ENCODE measurements around the gene ZNF862. TPM values are rescaled to one million over a fixed set of nuclear protein-coding genes. Genes with fewer than 3 reads are reported as not detected.
A peak's percentile ranks its signal among the peaks of the same experiment; 100 is the strongest.

Gene ZNF862
- total RNA-seq = 10 to 100 TPM; 31.4 to 39.0 TPM

DNA sequence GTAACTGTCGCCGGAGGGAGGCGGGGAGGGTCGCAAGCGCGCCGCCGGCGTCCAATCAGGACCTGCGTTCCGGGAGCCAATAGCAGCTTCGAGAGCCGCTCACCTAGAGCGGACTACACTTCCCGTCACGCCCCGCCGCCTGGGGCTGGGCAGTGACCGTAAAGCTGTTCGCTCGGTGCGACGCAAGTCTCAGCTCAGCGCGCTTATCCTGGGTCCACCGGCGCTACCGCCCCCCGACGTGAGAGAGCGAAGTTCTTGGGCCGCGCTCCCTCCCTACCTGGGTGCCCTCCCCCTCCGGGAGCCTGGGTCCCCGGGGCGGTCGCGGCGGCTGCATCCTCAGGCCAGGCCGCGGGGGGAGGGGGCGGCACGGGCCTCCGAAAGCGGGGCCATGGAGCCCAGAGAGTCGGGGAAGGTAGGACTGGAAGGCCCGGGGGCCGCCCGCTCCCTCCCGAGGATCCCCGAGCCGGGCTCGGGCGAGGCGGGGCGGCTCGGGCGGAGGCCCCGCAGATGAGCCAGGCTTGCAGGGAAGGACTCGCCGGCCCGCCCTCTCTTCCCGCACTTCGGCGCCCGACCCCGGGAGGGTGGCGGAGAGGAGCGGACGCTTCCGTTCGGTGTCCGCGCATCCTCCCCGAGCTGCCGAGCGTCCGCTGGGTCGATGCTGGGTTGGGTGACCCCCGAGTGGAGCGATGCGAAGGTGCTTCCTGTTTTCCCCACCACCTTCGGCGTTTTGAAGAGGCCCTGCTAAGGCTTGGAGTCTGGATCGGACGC is at the start of gene ZNF862:
Gene ZNF862, plus strand, starts transcription at position 152 of the 768 bp plus-strand sequence. Its CDS starts 237 bp downstream, at position 389.
- Mint-ChIP-seq H3K27me3 (ENCODE audit: low read depth) (no peaks in the 10 kb centered on the region), H3K4me1 (ENCODE audit: low read depth) (peaks cover 18% of the 10 kb centered on the region), H3K27ac (peak within 1 kb of the TSS; percentile 66), H3K9me3 (no peaks in the 10 kb centered on the region), H3K4me3 (peak within 1 kb of the TSS; percentile 80 to 90), H3K36me3 (ENCODE audit: insufficient read depth in 2 of 2) (no peaks in the 10 kb centered on the region)
- peak; percentile 95 to 97 for DNase-seq
- peak; percentile 98 for ATAC-seq (replicated peaks in 1 of 2)

DNA sequence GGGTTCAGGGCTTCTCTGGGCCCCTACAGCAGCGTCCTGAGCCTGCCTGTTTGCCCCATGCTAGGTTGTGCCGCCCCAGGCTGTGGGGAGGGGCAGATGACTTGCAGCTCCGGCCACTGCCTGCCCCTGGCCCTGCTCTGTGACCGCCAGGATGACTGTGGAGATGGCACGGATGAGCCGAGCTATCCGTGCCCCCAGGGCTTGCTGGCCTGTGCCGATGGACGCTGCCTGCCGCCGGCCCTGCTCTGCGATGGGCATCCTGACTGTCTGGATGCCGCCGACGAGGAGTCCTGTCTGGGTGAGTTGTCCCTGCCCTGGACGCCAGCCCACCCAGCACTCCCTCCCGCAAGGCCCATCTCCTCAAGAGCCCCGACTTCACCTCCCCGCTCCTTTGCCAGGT is 49.1 kb upstream of the ZNF862 start:
- ATAC-seq (replicated peaks in 1 of 2) = no peak
- Mint-ChIP-seq H3K36me3 (ENCODE audit: insufficient read depth in 2 of 2) (no peaks in the 10 kb centered on the region), H3K9me3 (no peaks in the 10 kb centered on the region), H3K4me1 (ENCODE audit: low read depth) (peaks cover 6% of the 10 kb centered on the region), H3K27ac (no peak overlapping the region), H3K4me3 (no peak overlapping the region), H3K27me3 (ENCODE audit: low read depth) (peaks cover 23% of the 10 kb centered on the region)
- no peak for DNase-seq

DNA sequence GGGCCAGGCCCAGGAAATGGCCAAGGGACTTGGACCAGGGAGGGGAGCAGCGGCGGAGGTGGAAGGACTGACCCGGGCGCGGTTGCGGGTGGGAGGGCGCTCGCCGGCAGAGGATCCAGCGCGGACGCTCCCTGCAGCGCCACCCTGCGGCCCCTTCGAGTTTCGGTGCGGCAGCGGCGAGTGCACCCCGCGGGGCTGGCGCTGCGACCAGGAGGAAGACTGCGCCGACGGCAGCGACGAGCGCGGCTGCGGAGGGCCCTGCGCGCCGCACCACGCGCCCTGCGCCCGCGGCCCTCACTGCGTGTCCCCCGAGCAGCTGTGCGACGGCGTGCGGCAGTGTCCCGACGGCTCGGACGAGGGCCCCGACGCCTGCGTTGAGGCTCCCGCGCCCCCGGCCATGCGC is 48.0 kb upstream of the ZNF862 start:
- peaks cover 23% of the 10 kb centered on the region for H3K27me3 Mint-ChIP-seq (ENCODE audit: low read depth)
- no peaks in the 10 kb centered on the region for H3K36me3 Mint-ChIP-seq (ENCODE audit: insufficient read depth in 2 of 2)
- DNase-seq = peak; percentile 68 to 72
- H3K4me1 Mint-ChIP-seq (ENCODE audit: low read depth) = peaks cover 6% of the 10 kb centered on the region
- no peak overlapping the region for H3K27ac Mint-ChIP-seq
- H3K9me3 Mint-ChIP-seq = no peaks in the 10 kb centered on the region
- ATAC-seq (replicated peaks in 1 of 2) = peak; percentile 67 to 68
- H3K4me3 Mint-ChIP-seq = peak overlapping the region in 1 of 2 donors; percentile 47

DNA sequence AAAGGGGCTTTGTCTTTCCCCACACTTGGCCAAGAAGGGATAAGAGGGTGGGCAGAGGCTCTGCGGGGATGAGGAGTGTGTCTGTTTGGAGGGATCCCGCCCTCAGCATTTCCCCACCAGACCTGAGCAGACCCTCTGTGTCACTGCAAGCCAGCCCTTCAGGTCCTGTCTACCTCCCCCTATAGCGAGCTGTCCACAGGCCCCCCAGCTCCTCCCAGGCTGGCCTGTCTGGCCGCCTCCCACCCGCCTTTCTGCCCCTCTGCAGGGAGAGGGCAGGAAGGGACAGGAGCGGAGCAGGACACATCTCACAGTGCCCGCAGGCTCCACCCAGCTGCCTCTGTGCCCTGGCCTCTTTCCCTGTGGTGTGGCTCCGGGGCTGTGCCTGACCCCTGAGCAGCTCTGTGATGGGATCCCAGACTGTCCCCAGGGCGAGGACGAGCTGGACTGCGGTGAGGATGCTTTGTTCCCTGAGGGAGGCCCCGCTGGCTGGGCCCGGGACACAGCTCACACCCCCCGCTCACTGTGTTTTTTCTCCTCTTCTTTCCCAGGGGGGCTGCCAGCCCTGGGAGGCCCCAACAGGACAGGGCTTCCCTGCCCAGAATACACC is 47.3 kb upstream of the ZNF862 start:
- peaks cover 6% of the 10 kb centered on the region for H3K4me1 Mint-ChIP-seq (ENCODE audit: low read depth)
- no peak for ATAC-seq (replicated peaks in 1 of 2)
- H3K4me3 Mint-ChIP-seq = no peak overlapping the region
- H3K27ac Mint-ChIP-seq = no peak overlapping the region
- H3K27me3 Mint-ChIP-seq (ENCODE audit: low read depth) = peaks cover 23% of the 10 kb centered on the region
- no peaks in the 10 kb centered on the region for H3K36me3 Mint-ChIP-seq (ENCODE audit: insufficient read depth in 2 of 2)
- no peaks in the 10 kb centered on the region for H3K9me3 Mint-ChIP-seq
- DNase-seq = no peak

DNA sequence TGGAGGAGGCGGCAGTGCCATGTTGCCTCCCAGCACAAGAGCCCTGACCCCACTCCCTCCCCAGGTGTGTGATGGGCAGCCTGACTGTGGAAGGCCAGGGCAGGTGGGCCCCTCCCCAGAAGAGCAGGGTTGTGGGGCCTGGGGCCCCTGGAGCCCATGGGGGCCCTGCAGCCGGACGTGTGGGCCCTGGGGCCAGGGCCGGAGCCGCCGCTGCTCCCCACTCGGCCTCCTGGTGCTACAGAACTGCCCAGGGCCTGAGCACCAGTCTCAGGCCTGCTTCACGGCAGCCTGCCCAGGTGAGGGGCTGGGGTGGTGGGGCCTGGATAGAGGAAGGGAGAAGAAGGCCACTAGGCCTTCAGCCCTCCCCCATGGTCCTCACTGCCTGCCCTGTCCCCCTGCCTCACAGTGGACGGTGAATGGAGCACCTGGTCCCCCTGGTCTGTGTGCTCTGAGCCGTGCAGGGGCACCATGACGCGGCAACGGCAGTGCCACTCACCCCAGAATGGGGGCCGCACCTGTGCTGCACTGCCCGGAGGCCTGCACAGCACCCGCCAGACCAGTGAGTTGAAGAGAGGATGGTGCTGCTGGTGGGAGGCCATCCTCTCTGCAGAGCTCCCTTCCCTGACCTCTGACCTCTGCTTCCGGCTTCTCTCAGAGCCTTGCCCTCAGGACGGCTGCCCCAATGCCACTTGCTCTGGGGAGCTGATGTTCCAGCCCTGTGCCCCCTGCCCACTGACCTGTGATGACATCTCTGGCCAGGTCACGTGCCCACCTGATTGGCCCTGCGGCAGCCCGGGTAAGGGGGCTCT is 46.6 kb upstream of the ZNF862 start:
- H3K36me3 Mint-ChIP-seq (ENCODE audit: insufficient read depth in 2 of 2) = no peaks in the 10 kb centered on the region
- peaks cover 6% of the 10 kb centered on the region for H3K4me1 Mint-ChIP-seq (ENCODE audit: low read depth)
- H3K27me3 Mint-ChIP-seq (ENCODE audit: low read depth) = peaks cover 23% of the 10 kb centered on the region
- H3K4me3 Mint-ChIP-seq = no peak overlapping the region
- ATAC-seq (replicated peaks in 1 of 2) (no peak), DNase-seq (no peak)
- no peak overlapping the region for H3K27ac Mint-ChIP-seq
- H3K9me3 Mint-ChIP-seq = no peaks in the 10 kb centered on the region

DNA sequence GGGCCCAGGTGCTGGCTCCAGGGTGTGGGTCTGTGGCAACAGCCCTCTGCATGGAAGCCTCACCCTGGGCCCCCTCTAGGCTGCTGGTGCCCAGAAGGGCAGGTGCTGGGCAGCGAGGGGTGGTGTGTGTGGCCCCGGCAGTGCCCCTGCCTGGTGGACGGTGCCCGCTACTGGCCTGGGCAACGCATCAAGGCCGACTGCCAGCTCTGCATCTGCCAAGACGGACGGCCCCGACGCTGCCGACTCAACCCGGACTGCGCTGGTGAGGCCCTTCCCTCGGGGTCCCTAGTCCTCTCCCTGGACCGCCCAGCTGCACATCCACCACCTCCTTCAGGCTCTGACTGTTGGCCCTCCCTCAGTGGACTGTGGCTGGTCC is 46.0 kb upstream of the ZNF862 start:
- peaks cover 6% of the 10 kb centered on the region for H3K4me1 Mint-ChIP-seq (ENCODE audit: low read depth)
- H3K36me3 Mint-ChIP-seq (ENCODE audit: insufficient read depth in 2 of 2) = no peaks in the 10 kb centered on the region
- H3K27me3 Mint-ChIP-seq (ENCODE audit: low read depth) = peaks cover 23% of the 10 kb centered on the region
- H3K4me3 Mint-ChIP-seq = no peak overlapping the region
- no peaks in the 10 kb centered on the region for H3K9me3 Mint-ChIP-seq
- no peak overlapping the region for H3K27ac Mint-ChIP-seq
- DNase-seq = no peak
- no peak for ATAC-seq (replicated peaks in 1 of 2)

DNA sequence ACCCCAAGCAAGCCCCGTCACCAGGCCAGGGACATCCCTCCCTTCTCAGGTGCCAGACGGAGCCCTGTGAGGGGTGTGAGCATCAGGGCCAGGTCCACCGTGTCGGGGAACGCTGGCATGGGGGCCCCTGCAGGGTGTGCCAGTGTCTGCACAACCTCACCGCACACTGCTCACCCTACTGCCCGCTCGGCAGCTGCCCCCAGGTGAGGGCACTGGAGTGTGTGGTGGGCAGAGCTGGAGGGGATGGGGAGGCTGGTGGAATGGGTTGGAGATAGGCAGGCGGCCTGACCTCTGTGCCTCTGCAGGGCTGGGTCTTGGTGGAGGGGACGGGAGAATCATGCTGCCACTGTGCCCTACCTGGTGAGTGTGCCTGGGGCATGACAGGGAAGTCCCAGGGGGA is 44.9 kb upstream of the ZNF862 start:
- DNase-seq (no peak), ATAC-seq (replicated peaks in 1 of 2) (no peak)
- H3K27ac Mint-ChIP-seq = no peak overlapping the region
- H3K9me3 Mint-ChIP-seq = no peaks in the 10 kb centered on the region
- no peaks in the 10 kb centered on the region for H3K36me3 Mint-ChIP-seq (ENCODE audit: insufficient read depth in 2 of 2)
- H3K27me3 Mint-ChIP-seq (ENCODE audit: low read depth) = peaks cover 21% of the 10 kb centered on the region
- H3K4me3 Mint-ChIP-seq = no peak overlapping the region
- H3K4me1 Mint-ChIP-seq (ENCODE audit: low read depth) = peaks cover 6% of the 10 kb centered on the region

DNA sequence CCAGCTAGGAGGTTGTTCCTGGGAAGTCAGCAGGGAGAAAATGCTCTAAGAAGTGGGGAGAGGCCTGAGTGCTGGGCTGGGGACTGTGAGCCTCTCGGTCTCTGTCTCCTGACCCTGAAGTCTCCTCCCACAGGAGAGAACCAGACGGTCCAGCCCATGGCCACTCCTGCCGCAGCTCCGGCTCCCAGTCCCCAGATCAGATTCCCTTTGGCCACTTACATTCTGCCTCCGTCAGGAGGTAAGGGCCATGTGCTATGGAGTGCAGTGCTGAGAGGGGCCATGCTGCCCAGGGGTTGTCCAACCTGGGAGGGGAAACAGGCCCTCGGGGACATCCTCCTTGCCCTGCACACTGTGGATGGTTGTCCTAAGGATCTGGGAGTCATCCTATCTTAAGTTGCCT is 43.5 kb upstream of the ZNF862 start:
- no peak overlapping the region for H3K4me3 Mint-ChIP-seq

DNA sequence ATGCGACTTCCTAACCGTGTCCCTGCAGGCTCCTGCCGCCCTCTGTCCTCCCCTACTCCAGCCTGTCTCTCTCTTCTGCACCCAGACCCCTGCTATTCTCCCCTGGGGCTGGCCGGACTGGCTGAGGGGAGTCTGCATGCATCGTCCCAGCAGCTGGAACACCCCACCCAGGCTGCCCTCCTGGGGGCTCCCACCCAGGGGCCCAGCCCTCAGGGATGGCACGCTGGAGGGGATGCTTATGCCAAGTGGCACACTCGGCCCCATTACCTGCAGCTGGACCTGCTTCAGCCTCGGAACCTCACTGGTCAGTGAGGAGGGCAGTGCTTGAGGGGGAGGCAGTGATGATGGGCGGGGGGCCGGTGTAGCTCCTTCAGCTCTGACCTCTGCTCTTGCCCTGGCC is 43.0 kb upstream of the ZNF862 start:
- DNase-seq = no peak
- H3K4me1 Mint-ChIP-seq (ENCODE audit: low read depth) = no peaks in the 10 kb centered on the region
- no peaks in the 10 kb centered on the region for H3K36me3 Mint-ChIP-seq (ENCODE audit: insufficient read depth in 2 of 2)
- no peak overlapping the region for H3K4me3 Mint-ChIP-seq
- ATAC-seq (replicated peaks in 1 of 2) = no peak
- no peak overlapping the region for H3K27ac Mint-ChIP-seq
- no peaks in the 10 kb centered on the region for H3K9me3 Mint-ChIP-seq
- H3K27me3 Mint-ChIP-seq (ENCODE audit: low read depth) = peaks cover 8% of the 10 kb centered on the region

More for the DNA sequence above, 43.5 kb upstream of the ZNF862 start:
- no peak for DNase-seq
- no peaks in the 10 kb centered on the region for H3K9me3 Mint-ChIP-seq
- peaks cover 3% of the 10 kb centered on the region for H3K4me1 Mint-ChIP-seq (ENCODE audit: low read depth)
- no peak overlapping the region for H3K27ac Mint-ChIP-seq
- H3K36me3 Mint-ChIP-seq (ENCODE audit: insufficient read depth in 2 of 2) = no peaks in the 10 kb centered on the region
- no peak for ATAC-seq (replicated peaks in 1 of 2)
- peaks cover 11% of the 10 kb centered on the region for H3K27me3 Mint-ChIP-seq (ENCODE audit: low read depth)

DNA sequence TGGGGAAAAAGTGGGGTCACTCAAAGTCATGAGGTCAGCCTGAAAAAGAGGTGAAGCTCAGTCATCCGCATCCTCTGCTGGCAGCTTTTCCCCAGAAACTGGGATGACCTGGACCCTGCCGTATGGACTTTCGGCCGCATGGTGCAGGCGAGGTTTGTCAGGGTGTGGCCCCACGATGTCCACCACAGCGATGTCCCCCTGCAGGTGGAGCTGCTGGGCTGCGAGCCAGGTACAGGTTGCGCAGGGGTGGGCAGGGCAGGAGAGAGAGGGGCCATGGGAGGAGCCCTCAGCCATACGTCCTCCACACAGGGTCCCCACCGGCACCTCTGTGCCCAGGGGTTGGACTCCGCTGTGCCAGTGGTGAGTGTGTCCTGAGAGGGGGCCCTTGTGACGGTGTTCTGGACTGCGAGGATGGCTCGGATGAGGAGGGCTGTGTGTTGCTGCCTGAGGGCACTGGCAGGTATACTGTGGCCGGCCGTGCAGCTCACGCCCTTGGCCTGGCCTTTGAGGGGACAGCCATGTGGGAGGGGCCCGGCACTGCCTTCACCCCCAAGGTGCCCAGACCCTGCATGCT is 41.8 kb upstream of the ZNF862 start:
- Mint-ChIP-seq H3K36me3 (ENCODE audit: insufficient read depth in 2 of 2) (no peaks in the 10 kb centered on the region), H3K4me3 (no peak overlapping the region), H3K9me3 (no peaks in the 10 kb centered on the region), H3K4me1 (ENCODE audit: low read depth) (no peaks in the 10 kb centered on the region), H3K27me3 (ENCODE audit: low read depth) (no peaks in the 10 kb centered on the region), H3K27ac (no peak overlapping the region)
- DNase-seq = no peak
- ATAC-seq (replicated peaks in 1 of 2) = no peak

DNA sequence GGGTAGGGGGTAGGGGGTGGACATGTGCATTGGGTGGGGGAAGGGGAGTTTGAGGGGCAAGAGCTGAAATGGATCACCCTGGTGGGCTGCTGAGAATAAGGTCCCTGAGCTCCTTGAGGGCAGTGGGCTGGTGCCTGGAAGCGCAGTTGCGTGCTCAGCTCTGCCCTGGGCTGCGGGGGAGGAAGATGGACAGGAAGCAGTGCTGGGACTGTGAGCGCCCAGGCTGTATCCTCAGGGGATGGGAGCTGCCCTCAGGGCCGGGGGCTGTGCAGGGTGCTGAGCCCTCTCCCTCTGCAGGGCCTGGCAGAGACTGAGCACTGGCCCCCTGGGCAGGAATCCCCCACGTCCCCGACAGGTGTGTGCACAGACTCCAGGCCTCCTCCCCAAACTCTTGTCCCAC is 40.4 kb upstream of the ZNF862 start:
- H3K9me3 Mint-ChIP-seq = no peaks in the 10 kb centered on the region

DNA sequence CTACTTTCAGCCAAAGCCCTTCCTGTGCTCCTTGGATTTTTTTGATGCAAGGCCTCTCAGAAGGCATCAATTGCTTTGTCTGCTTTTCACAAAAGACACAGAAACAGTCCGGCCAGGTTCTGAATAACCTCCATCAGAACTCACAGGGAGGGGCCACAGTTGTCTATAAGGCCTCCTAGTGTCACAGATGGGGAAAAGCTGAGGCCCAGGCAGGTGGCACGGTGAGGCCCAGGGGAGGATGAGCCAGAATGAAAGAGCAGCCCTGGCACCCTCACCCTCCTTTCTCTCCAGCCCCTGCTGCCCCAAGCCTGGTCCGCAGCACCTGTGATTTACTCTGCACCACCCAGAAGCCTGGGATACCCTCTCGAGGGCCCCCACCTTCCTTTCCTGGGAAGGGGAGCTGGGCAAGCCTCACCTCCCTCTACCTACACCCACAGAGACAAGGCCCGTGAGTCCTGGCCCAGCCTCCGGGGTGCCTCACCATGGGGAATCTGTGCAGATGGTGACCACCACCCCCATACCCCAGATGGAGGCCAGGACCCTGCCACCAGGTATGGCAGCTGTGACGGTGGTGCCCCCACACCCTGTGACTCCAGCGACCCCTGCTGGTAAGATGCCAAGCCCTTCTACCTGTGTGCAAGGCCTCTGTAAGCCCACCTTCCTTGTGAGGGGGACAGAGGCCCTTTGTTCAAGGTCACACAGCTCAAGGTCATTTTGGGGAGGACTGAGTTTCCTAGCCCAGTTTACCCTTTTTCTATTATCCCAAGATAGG is 38.6 kb upstream of the ZNF862 start:
- Mint-ChIP-seq H3K4me1 (ENCODE audit: low read depth) (no peaks in the 10 kb centered on the region), H3K27ac (no peak overlapping the region), H3K4me3 (no peak overlapping the region), H3K27me3 (ENCODE audit: low read depth) (no peaks in the 10 kb centered on the region), H3K9me3 (no peaks in the 10 kb centered on the region), H3K36me3 (ENCODE audit: insufficient read depth in 2 of 2) (no peaks in the 10 kb centered on the region)
- peak; percentile 67 to 72 for ATAC-seq (replicated peaks in 1 of 2)
- peak; percentile 67 to 69 for DNase-seq

More for the DNA sequence above, 40.4 kb upstream of the ZNF862 start:
- Mint-ChIP-seq H3K4me1 (ENCODE audit: low read depth) (no peaks in the 10 kb centered on the region), H3K27ac (no peak overlapping the region), H3K27me3 (ENCODE audit: low read depth) (no peaks in the 10 kb centered on the region), H3K4me3 (no peak overlapping the region), H3K36me3 (ENCODE audit: insufficient read depth in 2 of 2) (no peaks in the 10 kb centered on the region)
- DNase-seq = no peak
- ATAC-seq (replicated peaks in 1 of 2) = no peak

Data from activated T-cell treated with anti-CD3 and anti-CD28 coated beads, Interleukin-2, amount 50 U/mL, for 72 hours (primary cell).